Measurements from ENCODE around the gene OR8D2. TPM values are rescaled to one million over a fixed set of nuclear protein-coding genes. Genes with fewer than 3 reads are reported as not detected.

The OR8D2 gene
- total RNA-seq, 1 experiment from 2014 or later: not detected

DNA sequence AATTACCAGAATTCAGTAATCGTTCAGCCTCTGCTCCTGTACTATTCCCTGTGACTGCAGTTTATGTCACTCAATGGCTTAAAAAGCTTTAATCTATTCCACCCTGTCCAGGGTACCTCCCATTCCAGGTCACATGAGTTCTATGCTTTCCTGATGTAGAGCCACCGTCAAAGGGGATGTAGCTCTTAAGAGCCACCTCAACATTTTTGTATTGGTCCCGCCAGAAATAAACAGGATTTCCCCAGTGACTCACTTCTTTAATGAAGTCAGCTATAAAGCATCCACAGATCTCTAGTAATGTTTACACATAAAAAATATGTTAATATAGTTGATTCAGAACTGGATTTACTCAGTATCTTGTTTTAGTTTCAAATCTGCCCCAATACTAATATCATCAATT lies 4.9 kb downstream of the OR8D2 start:
- CTCF ChIA-PET: no interaction called here
- Mint-ChIP-seq H3K27me3 (ENCODE audit: low read depth) (no peaks in the 10 kb centered on the region), H3K36me3 (no peaks in the 10 kb centered on the region), H3K4me1 (no peaks in the 10 kb centered on the region), H3K27ac (no peak overlapping the region), H3K9me3 (peaks cover 4% of the 10 kb centered on the region; the same call in 1 of the 2 replicates), H3K4me3 (no peak overlapping the region)
- POLR2A ChIA-PET: no interaction called here
- no peak for ATAC-seq
- DNase-seq (ENCODE audit: low spot score): no peak
- TF ChIP-seq OVOL2 (CRISPR knock-in tag; IDR thresholded peaks at IDR 0.05; ENCODE audit: borderline replicate concordance): no peak
- no peak for TF ChIP-seq GTF2I (CRISPR knock-in tag; conservative IDR thresholded peaks at IDR 0.05)
- no peak for TF ChIP-seq NFATC4 (CRISPR knock-in tag; IDR thresholded peaks at IDR 0.05)
- TF ChIP-seq, protein P1, sequence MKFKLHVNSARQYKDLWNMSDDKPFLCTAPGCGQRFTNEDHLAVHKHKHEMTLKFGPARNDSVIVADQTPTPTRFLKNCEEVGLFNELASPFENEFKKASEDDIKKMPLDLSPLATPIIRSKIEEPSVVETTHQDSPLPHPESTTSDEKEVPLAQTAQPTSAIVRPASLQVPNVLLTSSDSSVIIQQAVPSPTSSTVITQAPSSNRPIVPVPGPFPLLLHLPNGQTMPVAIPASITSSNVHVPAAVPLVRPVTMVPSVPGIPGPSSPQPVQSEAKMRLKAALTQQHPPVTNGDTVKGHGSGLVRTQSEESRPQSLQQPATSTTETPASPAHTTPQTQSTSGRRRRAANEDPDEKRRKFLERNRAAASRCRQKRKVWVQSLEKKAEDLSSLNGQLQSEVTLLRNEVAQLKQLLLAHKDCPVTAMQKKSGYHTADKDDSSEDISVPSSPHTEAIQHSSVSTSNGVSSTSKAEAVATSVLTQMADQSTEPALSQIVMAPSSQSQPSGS (CRISPR knock-in tag; IDR thresholded peaks at IDR 0.05; ENCODE audit: borderline replicate concordance, low read depth): no peak
- TF ChIP-seq ELF4 (CRISPR knock-in tag; IDR thresholded peaks at IDR 0.05; ENCODE audit: low read depth): no peak
- TF ChIP-seq, protein P2, sequence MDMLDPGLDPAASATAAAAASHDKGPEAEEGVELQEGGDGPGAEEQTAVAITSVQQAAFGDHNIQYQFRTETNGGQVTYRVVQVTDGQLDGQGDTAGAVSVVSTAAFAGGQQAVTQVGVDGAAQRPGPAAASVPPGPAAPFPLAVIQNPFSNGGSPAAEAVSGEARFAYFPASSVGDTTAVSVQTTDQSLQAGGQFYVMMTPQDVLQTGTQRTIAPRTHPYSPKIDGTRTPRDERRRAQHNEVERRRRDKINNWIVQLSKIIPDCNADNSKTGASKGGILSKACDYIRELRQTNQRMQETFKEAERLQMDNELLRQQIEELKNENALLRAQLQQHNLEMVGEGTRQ (CRISPR knock-in tag; IDR thresholded peaks at IDR 0.05): no peak
- TF ChIP-seq, protein P3, sequence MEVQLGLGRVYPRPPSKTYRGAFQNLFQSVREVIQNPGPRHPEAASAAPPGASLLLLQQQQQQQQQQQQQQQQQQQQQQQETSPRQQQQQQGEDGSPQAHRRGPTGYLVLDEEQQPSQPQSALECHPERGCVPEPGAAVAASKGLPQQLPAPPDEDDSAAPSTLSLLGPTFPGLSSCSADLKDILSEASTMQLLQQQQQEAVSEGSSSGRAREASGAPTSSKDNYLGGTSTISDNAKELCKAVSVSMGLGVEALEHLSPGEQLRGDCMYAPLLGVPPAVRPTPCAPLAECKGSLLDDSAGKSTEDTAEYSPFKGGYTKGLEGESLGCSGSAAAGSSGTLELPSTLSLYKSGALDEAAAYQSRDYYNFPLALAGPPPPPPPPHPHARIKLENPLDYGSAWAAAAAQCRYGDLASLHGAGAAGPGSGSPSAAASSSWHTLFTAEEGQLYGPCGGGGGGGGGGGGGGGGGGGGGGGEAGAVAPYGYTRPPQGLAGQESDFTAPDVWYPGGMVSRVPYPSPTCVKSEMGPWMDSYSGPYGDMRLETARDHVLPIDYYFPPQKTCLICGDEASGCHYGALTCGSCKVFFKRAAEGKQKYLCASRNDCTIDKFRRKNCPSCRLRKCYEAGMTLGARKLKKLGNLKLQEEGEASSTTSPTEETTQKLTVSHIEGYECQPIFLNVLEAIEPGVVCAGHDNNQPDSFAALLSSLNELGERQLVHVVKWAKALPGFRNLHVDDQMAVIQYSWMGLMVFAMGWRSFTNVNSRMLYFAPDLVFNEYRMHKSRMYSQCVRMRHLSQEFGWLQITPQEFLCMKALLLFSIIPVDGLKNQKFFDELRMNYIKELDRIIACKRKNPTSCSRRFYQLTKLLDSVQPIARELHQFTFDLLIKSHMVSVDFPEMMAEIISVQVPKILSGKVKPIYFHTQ (CRISPR knock-in tag; IDR thresholded peaks at IDR 0.05): no peak
- TF ChIP-seq ZNF138 (CRISPR knock-in tag; conservative IDR thresholded peaks at IDR 0.05): no peak
- TF ChIP-seq, protein P4, sequence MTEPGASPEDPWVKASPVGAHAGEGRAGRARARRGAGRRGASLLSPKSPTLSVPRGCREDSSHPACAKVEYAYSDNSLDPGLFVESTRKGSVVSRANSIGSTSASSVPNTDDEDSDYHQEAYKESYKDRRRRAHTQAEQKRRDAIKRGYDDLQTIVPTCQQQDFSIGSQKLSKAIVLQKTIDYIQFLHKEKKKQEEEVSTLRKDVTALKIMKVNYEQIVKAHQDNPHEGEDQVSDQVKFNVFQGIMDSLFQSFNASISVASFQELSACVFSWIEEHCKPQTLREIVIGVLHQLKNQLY (CRISPR knock-in tag; IDR thresholded peaks at IDR 0.05): no peak
- TF ChIP-seq, protein P5, sequence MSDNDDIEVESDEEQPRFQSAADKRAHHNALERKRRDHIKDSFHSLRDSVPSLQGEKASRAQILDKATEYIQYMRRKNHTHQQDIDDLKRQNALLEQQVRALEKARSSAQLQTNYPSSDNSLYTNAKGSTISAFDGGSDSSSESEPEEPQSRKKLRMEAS (CRISPR knock-in tag; IDR thresholded peaks at IDR 0.05): no peak
- TF ChIP-seq FOXJ3 (CRISPR knock-in tag; IDR thresholded peaks at IDR 0.05; ENCODE audit: borderline replicate concordance): no peak
- TF ChIP-seq, protein P6, sequence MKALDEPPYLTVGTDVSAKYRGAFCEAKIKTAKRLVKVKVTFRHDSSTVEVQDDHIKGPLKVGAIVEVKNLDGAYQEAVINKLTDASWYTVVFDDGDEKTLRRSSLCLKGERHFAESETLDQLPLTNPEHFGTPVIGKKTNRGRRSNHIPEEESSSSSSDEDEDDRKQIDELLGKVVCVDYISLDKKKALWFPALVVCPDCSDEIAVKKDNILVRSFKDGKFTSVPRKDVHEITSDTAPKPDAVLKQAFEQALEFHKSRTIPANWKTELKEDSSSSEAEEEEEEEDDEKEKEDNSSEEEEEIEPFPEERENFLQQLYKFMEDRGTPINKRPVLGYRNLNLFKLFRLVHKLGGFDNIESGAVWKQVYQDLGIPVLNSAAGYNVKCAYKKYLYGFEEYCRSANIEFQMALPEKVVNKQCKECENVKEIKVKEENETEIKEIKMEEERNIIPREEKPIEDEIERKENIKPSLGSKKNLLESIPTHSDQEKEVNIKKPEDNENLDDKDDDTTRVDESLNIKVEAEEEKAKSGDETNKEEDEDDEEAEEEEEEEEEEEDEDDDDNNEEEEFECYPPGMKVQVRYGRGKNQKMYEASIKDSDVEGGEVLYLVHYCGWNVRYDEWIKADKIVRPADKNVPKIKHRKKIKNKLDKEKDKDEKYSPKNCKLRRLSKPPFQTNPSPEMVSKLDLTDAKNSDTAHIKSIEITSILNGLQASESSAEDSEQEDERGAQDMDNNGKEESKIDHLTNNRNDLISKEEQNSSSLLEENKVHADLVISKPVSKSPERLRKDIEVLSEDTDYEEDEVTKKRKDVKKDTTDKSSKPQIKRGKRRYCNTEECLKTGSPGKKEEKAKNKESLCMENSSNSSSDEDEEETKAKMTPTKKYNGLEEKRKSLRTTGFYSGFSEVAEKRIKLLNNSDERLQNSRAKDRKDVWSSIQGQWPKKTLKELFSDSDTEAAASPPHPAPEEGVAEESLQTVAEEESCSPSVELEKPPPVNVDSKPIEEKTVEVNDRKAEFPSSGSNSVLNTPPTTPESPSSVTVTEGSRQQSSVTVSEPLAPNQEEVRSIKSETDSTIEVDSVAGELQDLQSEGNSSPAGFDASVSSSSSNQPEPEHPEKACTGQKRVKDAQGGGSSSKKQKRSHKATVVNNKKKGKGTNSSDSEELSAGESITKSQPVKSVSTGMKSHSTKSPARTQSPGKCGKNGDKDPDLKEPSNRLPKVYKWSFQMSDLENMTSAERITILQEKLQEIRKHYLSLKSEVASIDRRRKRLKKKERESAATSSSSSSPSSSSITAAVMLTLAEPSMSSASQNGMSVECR (CRISPR knock-in tag; IDR thresholded peaks at IDR 0.05; ENCODE audit: borderline replicate concordance): no peak
- TF ChIP-seq, protein P7, sequence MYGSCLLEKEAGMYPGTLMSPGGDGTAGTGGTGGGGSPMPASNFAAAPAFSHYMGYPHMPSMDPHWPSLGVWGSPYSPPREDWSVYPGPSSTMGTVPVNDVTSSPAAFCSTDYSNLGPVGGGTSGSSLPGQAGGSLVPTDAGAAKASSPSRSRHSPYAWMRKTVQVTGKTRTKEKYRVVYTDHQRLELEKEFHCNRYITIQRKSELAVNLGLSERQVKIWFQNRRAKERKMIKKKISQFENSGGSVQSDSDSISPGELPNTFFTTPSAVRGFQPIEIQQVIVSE (CRISPR knock-in tag; IDR thresholded peaks at IDR 0.05; ENCODE audit: borderline replicate concordance): no peak
- TF ChIP-seq TCF7 (CRISPR knock-in tag; IDR thresholded peaks at IDR 0.05; ENCODE audit: low read depth): no peak
- TF ChIP-seq, protein P8, sequence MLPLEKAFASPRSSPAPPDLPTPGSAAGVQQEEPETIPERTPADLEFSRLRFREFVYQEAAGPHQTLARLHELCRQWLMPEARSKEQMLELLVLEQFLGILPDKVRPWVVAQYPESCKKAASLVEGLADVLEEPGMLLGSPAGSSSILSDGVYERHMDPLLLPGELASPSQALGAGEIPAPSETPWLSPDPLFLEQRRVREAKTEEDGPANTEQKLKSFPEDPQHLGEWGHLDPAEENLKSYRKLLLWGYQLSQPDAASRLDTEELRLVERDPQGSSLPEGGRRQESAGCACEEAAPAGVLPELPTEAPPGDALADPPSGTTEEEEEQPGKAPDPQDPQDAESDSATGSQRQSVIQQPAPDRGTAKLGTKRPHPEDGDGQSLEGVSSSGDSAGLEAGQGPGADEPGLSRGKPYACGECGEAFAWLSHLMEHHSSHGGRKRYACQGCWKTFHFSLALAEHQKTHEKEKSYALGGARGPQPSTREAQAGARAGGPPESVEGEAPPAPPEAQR (CRISPR knock-in tag; IDR thresholded peaks at IDR 0.05): no peak
- no peak for TF ChIP-seq NR1H2 (CRISPR knock-in tag; IDR thresholded peaks at IDR 0.05)
- no peak for TF ChIP-seq ZNF416 (CRISPR knock-in tag; IDR thresholded peaks at IDR 0.05)
